Activated T-helper 9 cell treated with anti-CD3 and anti-CD28 coated beads, Interleukin-2, amount 50 U/mL, for 16 hours (primary cell): ENCODE measurements around the gene TSPAN15.

ENCODE experiments used
- DNase-seq: peaks from one replicate; pipeline ENCODE4 v3.0.0-alpha.2; 2020; ENCODE audit warnings: low read depth

Gene TSPAN15

DNA sequence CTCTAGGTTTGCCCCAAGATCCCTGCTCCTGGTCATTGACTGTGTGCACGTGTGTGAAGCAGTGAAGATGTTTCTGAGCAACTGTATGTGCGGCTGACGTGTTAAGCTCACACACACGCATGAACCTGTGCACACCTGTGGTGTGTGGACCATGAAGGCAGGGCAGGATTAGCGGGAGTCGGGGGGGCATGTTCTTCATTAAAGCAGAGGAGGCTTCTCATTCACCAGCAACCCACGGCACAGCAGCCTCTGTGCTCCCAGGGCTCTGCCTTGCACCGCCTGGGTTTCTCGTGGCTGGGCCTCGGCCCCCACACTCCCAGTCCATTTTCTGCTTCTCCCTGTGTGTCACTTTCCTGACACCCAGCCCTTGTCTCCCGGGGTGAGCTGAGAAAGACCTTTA is 33.7 kb upstream of the TSPAN15 start:
- no peak for DNase-seq

GRCh38 chr10:69418052-69418752 is 33.1 kb upstream of the TSPAN15 start:
- DNase-seq, result no peak

DNA sequence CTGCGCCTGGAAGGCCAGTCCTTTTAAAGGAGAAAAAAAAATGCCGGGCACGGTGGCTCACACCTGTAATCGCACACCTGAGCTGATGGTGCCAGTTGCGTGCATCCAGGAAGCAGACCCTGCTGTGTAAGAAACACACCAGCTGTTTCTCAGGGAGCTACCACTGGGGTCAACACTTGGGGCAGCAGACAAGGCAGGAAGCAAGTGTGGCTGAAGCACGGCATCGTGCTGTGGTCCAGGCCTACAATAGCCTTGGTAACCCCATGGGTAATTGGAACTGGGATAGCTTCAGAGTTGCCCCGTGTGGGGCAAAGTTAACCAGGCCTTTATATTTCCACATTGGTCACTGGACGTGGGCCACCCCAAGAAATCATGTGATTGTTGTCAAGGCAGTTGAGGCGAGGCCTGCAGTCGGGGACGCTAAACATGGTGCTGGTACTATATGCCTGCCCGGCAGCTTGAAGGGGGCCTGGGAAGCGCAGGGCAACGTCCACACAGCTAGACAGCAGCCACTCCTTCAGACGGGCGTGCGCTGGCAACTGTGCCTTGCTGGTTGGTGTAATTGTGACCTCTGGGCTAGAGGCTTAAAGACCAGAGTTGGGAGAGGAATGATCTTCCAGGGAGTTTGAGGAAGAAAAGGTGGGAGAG is 32.0 kb upstream of the TSPAN15 start:
- no peak for DNase-seq

DNA sequence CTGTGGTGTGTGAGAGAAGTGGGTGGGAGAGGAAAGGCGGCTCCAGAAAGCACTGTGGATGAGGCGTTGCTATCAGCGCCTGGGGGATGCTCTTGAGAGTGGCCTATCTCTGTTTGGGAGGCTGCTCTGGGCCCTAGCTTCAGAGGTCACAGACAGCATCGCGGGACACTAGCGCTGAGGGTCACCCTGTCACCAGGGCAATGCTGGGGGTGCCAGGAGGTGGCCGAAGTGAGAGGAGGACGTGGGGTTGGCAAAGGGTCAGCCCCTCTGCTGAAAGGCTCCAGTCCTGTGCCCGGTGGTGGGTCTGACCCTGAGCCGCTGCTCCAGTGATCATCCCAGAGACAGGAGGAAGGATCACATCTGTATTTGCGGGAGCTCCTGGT is 31.5 kb upstream of the TSPAN15 start:
- DNase-seq, result no peak

DNA sequence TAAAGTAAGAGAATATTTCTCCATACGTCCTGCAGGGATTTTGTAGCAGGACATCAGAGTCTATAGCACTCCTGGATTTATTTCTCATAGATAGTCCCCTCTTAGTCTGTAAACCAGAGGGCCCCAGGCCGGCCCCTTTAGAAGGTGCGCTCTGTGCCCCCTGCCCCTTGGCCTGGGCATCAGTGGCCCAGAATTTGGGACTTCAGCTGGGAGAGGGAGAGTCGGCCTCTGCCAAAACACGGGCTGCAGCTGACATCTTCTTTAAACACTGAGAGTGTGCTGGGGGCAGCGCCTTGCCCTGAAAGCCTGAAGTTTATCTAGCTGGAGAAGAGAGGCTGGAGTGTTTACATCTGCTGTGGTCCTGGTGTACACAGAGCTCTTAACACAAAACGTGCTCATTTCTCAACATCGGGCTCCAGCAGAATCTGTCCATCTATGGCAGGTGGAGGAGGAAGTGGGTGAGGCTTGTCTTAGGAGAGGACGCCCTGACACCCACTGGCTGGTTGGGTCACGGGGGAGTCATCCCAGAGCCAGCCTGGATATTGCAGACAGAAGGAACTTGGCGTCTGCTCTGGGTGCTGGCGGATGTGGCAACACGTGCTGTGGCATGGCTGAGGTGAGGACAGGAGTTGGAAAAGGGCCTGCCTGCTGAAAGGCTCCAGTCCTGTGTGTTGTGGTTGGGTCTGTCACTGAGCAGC is 29.5 kb upstream of the TSPAN15 start:
- no peak for DNase-seq

GRCh38 chr10:69422676-69423075 is 28.6 kb upstream of the TSPAN15 start:
- DNase-seq, result no peak

DNA sequence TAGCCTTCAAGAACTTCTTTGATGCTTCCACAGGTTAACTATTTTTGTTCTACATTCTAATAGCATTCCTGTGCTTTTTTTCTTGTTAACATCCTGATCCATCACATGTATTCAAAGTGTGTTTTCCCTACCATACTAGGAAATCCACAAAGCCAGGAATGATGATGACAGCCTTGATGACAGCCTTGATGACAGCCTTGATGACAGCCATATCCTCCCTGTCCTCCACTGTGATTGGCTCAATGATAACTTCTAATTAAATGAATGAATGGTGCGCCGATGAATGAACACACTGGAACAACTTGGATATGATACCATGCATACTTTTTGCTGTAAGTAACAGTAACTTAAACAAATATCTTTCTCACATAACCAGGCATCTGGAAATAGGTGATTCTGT is 26.2 kb upstream of the TSPAN15 start:
- no peak for DNase-seq

DNA sequence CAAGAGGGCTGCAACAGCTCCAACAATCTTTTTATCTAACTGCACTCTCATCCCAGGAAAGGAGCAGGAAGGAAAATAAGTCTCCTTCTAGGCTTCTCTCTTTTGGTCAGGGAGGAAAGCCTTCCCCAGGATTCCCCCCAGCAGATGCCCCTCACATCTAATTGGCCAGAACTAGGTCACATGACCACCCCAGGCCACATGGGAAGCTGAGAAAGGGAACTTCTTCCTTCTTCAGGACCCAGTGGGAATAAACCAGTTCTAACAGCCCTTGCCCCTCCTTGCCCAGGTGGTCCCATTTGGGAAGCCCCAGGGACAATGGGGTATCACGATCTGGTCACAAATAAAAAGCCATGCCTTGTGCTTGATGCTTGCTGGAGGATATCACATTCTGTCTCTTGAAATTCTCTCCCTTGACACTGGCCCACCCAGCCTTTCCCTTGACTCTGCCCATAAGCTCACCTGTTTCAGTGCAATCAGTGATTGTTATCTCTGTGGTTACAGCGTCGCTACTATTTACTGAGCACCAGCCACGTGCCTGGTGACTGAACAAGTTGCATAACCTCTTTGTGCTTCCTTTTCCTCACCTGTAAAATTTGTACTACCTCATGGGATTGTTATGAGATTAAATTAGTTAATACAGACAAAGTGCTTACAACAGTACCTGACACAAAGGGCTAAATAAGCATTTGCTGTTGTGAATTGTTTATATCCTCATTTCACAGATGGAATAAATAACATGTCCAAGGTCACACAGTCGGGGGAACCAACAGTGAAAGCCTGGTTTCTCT is 25.6 kb upstream of the TSPAN15 start:
- no peak for DNase-seq

GRCh38 chr10:69426376-69426727 is 24.9 kb upstream of the TSPAN15 start:
- DNase-seq, result no peak

DNA sequence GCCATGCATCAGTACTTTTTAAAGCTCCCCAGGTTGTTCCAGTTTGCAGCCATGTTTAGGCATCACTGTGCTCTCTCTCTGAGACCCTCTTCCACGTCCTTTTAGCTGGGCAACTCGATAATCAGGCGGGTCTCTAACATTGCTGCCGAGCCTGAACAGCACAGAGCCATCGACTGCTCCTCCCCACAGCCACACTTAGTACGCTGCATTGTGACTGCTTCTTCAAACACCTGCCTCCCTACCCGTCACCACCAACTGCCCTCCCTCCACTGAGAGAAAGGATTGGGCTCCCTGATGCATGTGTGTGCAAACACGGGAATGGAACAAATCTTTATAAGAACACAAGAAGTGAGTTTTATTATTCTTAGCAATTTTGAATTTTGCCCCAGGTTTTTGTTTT is 23.1 kb upstream of the TSPAN15 start:
- no peak for DNase-seq

DNA sequence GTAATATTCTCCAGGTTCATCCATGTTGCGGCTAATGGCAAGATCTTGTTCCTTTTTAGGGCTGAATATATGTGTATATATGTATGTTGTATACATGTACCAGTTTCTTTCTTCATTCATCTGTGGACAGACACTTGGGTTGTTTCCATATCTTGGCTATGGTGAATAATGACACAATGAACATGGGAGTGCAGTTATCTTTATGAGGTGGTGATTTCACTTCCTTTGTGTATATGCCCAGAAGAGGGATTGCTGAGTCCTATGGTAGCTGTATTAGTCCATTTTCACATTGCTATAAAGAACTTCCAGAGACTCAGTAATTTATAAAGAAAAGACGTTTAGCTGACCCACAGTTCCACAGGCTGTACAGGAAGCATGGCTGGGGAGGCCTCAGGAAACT is 17.1 kb upstream of the TSPAN15 start:
- no peak for DNase-seq

DNA sequence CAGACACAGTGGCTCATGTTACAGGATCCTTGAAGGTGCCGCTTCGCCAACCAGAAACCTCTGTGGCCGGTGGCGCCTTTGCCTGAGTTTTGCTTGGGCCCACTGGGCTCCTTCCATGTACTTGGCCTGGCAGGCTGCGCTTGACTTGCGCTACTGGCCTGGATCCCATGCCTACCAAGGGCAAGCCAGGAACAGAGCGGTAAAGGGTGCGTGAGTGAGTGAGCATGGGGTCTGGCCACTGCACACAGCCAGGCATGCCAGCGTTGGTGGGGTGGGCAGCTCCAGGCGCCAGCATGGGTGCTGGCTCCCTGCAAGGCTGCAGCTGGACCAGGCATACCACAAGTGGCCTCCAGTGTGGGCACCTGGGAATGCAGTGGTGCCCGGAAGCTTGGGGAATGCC is 16.3 kb upstream of the TSPAN15 start:
- DNase-seq, result no peak

GRCh38 chr10:69435966-69436520 is 15.2 kb upstream of the TSPAN15 start:
- DNase-seq, result no peak

- DNase-seq, result no peak
Observed at GRCh38 chr10:69437321-69438259, 13.7 kb upstream of the TSPAN15 start.

DNA sequence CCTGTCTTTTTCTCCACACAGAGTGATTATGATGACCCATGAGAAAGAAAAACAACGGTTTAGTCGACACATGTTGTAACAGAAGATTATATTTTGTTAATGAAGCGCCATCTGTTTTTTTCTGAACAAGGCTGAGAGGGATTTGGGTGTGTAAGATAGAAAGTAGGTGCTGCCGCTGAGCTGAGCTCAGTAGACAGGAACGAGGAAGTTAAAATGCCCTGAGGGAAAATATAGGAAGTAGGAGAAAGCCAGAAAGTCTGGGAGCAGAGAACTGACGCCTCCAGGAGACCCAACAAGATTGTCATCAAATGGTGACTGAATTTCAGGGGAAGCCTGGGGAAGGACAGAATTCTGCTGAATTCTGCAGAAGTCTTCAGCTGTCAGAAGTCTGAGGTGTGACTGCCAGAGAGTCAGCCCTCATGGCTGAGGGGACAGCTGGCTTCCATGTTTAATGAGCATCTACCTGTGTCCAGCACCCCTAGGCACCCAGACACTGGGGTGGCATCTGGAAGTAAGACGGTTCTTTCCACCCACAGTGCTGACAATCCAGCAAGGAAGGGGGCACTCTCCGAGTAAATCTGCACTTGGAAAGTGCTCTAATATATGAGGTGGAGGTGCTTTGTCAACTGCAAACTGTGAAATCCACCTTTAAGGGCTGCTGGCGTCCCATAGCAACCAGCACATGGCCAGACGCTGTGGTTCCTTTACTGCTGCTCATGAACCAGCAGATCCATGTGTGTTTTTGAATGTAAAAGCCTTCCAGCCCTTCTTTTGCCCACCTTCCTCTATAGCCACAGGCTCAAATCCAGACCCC is 12.5 kb upstream of the TSPAN15 start:
- DNase-seq, result no peak

- no peak for DNase-seq
Observed at GRCh38 chr10:69439350-69439739, 11.9 kb upstream of the TSPAN15 start.

DNA sequence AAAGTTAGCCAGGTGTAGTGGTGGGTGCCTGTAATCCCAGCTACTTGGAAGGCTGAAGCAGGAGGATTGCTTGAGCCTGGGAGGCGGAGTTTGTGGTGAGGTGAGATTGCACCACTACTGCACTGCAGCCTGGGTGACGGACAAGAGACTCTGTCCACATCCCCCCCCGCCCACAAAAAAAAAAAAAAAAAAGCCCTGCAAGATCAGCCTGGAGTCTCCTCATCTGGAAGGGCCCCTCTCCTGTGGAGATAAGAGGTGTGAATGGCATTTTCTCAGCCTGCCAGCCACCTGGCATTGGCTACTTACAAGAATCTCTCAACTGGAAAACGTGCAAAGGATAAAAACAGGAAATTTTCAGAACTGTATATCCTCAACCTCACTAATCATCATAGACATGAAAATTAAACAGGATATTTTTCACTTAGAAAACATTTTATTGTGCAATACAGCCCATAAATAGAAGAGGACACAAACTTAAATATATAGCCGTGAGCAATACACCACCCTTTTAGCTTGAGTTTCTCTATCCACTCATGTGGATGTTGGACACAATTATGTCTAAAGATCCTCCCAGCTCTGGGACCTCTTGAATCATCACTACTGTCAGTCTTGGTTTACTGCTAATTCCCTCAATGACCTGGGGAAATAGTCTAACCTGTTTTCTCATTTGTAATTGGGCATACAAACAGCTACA is 11.3 kb upstream of the TSPAN15 start:
- DNase-seq, result no peak

DNA sequence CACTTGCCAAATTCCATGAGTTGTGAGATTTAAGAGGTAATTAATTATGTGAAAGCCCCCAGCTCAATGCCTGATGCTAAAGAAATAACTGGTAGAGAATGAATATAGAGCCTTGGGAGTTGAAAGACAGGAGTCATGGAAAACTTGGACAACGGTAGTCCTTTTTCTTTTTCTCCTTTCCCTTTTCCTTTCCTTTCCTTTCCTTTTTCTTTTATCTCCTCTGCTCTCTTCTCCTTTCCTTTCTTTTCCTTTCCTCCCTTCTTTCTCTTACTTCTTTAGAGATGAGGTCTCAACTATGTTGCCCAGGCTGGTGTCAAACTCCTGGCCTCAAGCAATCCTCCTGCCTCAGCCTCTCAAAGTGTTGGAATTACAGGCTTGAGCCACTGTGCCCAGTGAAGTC is 7.9 kb upstream of the TSPAN15 start:
- no peak for DNase-seq

DNA sequence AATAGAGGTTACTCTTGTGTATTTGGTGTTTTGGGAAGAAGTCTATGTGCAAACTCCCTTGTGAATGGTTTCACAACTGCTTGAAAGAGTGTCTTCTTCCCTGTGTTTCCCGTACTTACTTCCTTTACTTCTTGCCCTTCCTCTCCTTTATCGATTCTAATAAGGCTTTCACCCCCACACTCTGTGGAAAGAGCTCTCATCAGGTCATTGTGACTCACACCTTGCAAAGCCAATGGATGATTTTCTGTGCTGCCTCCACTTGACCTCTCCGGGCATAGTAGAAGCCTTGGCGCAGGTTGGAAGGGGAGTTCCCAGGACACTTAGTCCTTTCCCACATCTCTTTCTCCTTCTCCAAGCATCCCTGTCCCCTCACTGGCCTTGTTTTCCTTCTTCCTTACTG is 6.2 kb upstream of the TSPAN15 start:
- DNase-seq, result no peak

DNA sequence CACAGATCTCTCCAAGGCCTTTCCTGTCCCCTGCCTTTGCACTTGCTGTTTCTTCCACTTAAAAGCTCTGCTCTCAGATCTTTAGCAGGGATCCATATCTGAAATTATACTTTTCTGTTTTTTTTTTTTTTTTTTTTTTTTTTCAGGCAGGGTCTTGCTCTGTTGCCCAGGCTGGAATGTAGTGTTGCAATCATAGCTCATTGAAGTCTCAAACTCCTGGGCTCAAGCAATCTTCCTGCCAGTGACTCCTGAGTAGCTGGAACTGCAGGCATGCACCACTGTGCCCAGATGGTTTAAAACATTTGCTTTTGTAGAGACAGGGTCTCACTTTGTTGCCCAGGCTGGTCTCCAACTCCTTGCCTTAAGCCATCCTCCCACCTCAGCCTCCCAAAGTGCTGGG is 5.0 kb upstream of the TSPAN15 start:
- DNase-seq, result no peak
